PFSK-1 (cell line): ENCODE measurements around the gene ZRANB2.

Source experiments
- FOXP2 ChIP-seq: optimal IDR thresholded peaks from 2 replicates; pipeline ENCODE3; 2011; ENCODE audit warnings: borderline replicate concordance, control low read depth, inconsistent platforms; ENCODE audit not compliant: insufficient read depth; ENCODE audit errors: extremely low read length, extremely low read depth
- POLR2AphosphoS5 ChIP-seq: IDR thresholded peaks from 2 replicates; pipeline ENCODE4 v1.6.1; 2012; ENCODE audit warnings: low read depth, mild to moderate bottlenecking, control low read depth, low read length, moderate library complexity
- SIN3A ChIP-seq: IDR thresholded peaks from 2 replicates; pipeline ENCODE4 v1.6.1; 2012; ENCODE audit warnings: mild to moderate bottlenecking, low read length, moderate library complexity, borderline replicate concordance; ENCODE audit not compliant: insufficient read depth
- TAF1 ChIP-seq: IDR thresholded peaks from 2 replicates; pipeline ENCODE4 v1.6.1; 2012; ENCODE audit warnings: low read length, control low read depth, borderline replicate concordance; ENCODE audit not compliant: insufficient read depth
- TF ChIP-seq, protein P1 (sequence below), 2 experiments: IDR thresholded peaks; 2 replicates each; pipeline versions ENCODE4 v1.6.1 to v1.8.0; 2011 to 2012; ENCODE audit warnings: low read depth in 2 of 2, low read length in 2 of 2, control low read depth in 1 of 2, inconsistent platforms in 1 of 2, mild to moderate bottlenecking in 1 of 2, moderate library complexity in 1 of 2; ENCODE audit not compliant: insufficient read depth in 1 of 2

Gene ZRANB2

DNA sequence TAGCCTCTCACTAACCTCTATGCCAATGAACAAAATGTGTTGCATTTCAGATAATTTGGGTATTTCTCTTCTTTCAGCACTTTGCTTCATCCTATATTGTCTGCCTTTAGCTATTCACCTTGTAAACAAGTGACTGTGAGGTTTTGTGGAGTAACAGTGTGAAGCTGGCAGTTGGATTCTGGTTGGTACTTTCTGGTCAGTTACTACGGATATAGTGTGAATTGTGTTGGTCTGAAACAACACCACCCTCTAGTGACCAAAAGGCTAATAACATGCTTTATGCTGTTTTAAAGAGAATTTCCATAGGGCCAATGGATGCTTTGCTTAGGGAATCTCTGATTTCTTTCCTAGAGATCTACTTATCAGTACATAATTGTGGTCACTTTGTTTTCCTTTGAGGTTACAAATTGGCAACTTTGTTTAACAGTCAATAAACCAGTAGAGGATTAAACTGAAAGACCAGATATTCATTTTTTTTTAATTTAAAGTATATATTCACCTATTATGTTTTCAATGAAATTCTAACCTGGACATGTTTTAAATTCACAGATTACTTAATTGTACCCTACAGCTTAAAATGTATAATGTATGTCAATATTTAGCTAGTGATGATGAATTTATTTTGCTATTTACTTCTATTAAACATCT is 30.8 kb downstream of the ZRANB2 start:
- TF ChIP-seq FOXP2 = no peak

DNA sequence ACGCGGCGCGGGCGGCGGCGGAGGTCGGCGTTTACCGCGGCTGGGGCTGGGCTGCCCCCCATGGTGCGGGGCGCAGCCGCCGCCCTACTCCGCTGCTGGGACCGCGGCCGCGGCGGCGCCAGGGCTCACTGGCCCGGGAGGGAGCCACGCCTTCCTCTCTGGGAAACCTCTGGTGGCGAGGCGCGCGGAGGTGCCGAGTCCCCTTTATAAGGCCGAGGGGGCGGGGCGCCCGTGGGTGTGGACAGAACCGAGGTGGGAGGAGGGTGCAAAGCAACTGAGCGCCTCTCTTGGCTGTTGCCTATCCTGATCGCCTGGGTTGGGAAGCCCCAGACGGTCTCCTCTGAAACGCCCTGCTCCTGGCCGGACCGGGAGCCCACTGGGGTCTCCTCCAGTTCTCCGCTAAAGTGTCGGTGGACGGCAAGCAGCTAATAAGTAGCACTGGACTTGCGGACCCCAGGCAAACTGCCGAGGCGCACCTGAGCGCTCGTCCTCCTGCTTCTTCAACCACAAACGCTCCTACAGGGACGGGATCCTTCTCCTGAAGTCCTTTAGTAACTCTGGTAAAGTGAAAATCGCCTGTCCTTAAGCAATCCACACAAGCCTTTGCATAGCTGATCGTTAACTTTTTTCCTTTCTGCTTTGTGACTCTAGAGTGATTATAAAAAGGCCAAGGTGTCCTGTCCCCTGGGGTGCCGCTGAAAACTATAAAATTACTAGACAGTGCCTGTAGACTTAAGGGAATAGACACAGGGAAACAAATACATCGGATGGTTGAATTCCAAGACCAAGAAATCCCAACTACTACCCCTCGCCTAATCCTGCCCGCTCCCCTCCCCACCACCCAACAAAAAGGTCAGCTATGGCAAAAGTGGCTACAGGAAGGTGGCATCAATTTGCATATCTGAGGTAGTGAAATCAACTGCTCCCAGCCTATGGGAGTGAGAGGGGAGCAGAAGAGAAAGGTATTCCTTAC is 32.9 kb downstream of the ZRANB2 start, which contains the start of gene PTGER3:
Gene PTGER3 (minus strand): TSS at position 182 of the 973 bp plus-strand sequence. CDS start 239 bp downstream, outside the sequence.
- TF ChIP-seq SIN3A = no peak
- TF ChIP-seq TAF1 = no peak
- TF ChIP-seq, protein P1, sequence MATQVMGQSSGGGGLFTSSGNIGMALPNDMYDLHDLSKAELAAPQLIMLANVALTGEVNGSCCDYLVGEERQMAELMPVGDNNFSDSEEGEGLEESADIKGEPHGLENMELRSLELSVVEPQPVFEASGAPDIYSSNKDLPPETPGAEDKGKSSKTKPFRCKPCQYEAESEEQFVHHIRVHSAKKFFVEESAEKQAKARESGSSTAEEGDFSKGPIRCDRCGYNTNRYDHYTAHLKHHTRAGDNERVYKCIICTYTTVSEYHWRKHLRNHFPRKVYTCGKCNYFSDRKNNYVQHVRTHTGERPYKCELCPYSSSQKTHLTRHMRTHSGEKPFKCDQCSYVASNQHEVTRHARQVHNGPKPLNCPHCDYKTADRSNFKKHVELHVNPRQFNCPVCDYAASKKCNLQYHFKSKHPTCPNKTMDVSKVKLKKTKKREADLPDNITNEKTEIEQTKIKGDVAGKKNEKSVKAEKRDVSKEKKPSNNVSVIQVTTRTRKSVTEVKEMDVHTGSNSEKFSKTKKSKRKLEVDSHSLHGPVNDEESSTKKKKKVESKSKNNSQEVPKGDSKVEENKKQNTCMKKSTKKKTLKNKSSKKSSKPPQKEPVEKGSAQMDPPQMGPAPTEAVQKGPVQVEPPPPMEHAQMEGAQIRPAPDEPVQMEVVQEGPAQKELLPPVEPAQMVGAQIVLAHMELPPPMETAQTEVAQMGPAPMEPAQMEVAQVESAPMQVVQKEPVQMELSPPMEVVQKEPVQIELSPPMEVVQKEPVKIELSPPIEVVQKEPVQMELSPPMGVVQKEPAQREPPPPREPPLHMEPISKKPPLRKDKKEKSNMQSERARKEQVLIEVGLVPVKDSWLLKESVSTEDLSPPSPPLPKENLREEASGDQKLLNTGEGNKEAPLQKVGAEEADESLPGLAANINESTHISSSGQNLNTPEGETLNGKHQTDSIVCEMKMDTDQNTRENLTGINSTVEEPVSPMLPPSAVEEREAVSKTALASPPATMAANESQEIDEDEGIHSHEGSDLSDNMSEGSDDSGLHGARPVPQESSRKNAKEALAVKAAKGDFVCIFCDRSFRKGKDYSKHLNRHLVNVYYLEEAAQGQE (IDR thresholded peaks at IDR 0.05; ENCODE audit: insufficient read depth in 1 of 2, low read depth in 2 of 2, low read length in 2 of 2) = no peak
- no peak for TF ChIP-seq POLR2AphosphoS5
- TF ChIP-seq FOXP2 = no peak

DNA sequence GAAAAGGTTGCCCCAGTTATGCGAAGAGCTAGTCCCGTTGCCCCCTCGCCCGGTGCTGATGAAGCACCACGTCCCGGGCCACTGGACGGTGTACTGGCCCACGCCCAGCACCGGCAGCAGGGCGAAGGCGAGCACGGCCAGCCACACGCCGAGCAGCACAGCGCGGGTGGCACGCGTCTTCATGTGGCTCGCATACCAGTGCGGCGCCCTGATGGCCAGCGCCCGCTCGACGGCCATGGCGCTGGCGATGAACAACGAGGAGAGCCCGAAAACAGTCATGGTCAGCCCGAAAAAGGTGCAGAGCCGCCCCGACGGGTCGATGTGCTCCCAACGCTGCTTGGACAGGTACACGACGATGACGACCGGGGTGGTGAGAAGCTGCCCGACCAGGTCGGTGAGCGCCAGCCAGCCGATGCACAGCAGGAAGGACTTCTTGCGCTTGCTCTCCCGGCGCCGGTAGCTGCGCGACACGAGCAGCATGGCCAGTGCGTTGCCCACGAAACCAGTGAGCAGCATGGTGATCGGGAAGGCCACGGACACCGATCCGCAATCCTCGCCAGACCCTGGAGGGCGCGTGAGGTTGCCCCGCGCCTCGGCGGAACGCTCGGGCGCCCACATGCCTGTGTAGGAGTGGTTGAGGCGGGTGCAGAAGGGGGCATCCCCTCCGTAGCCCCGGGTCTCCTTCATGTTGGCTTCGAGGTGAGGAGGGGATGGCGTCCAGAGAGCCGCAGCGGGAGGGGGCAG is 33.8 kb downstream of the ZRANB2 start:
- TF ChIP-seq TAF1 (no peak), SIN3A (no peak), POLR2AphosphoS5 (no peak), FOXP2 (no peak)
- TF ChIP-seq, protein P1 (IDR thresholded peaks at IDR 0.05; ENCODE audit: insufficient read depth in 1 of 2, low read depth in 2 of 2, low read length in 2 of 2) = no peak

DNA sequence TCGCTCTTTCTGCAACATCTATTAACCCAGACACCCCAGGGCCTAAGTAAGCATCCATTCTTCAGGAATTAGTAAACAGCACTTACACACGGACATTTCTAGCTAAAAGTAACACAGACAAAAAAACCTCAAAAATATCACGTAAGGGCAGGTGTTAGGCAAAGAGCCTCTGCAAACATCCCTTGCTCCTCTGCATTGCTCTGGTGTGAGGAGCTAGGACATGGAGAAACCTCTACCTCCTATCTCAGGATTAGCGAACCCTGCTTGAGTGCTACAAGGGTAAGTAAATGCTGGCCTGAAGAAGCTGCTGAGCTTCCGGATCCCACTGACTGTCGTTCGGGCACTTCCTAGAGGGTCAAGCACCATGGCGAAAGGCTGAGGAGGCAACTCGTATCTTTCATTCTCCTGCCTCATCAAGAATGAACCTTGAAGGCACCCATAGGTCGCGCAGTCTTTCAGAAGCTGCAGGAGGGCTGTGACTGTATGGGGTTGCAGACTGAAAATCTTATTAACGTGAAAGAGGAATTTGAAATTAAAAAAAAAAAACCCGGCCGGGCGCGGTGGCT is 35.3 kb downstream of the ZRANB2 start:
- TF ChIP-seq, protein P1 (IDR thresholded peaks at IDR 0.05; ENCODE audit: insufficient read depth in 1 of 2, low read depth in 2 of 2, low read length in 2 of 2) = no peak
- TF ChIP-seq POLR2AphosphoS5 = no peak
- TF ChIP-seq SIN3A = no peak
- TF ChIP-seq TAF1 = no peak
- no peak for TF ChIP-seq FOXP2

DNA sequence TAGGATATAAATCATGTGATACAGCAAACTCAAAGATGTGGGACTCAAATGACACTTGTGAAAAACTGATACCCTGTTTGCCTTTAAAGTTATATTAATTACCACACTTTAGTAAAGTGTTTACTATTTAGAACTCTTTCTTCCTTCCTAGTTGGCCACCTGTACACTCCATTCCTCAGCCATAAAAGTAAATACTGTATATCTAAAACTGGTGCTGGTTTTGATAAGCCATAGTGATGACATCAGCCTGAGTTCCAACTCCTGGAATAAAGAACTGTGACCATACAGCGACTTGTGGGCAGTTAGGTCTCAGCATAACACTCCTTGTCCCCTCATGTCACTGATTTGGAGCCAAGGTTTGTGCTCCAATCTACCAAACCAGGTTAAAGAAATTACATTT is 36.0 kb downstream of the ZRANB2 start:
- TF ChIP-seq FOXP2 (no peak), POLR2AphosphoS5 (no peak), TAF1 (no peak), SIN3A (no peak)
- TF ChIP-seq, protein P1 (IDR thresholded peaks at IDR 0.05; ENCODE audit: insufficient read depth in 1 of 2, low read depth in 2 of 2, low read length in 2 of 2) = no peak
